Cortex of kidney (tissue), 1 donor: ENCODE results near the gene PER1.

Experiments
- DNase-seq: peaks from one replicate; lab custom pipeline; 2025; lab: John Stamatoyannopoulos, UW

Gene PER1

DNA sequence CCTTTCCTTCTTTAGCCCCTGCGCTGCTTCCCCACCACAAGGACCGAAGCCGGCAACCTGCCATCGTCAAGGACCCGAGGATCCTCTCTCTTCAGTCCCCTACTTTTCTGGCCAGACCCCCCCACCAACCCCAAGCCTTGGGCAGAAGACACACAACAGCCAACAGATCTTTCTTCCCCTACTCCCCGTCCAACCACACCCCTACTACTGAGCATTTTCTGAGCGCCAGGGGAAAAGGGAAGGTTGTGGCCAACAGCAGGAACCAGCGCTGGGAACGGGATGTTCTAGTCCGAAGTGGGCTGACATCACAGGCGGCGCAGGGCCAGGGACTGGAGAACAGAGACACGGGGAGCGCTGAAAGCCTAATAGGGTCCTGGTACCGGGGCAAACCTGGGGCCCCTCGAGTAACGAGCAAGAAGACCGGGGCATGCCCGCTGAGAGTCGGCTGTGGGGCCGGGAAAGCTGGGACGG lies 528 bp downstream of the PER1 start:
- DNase-seq: no peak

DNA sequence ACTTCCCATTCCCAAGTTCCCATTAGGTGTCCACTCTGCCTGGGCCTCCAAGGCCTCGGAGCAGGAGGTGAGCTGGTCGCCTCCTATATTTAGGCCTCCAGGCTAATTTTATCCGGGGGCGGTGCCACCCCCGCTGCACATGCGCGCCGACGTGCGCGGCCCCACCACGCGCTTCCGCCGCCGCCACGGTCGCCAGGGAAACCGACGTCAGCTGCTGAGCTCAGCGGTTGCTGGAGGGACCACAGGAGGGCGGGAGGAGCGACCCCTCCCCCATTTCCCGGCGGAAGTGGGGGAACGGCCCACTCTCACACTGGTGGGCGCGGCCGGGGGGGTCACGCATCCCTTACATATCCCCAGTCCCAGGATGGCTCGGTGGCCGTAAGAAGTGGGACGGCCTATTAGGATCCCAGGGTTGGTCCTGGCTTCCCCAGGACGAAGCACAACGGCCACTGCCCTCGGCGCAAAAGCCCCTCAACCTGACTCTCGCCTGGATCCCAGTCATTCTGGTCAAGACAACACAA lies 1.0 kb downstream of the PER1 start:
- no peak for DNase-seq

DNA sequence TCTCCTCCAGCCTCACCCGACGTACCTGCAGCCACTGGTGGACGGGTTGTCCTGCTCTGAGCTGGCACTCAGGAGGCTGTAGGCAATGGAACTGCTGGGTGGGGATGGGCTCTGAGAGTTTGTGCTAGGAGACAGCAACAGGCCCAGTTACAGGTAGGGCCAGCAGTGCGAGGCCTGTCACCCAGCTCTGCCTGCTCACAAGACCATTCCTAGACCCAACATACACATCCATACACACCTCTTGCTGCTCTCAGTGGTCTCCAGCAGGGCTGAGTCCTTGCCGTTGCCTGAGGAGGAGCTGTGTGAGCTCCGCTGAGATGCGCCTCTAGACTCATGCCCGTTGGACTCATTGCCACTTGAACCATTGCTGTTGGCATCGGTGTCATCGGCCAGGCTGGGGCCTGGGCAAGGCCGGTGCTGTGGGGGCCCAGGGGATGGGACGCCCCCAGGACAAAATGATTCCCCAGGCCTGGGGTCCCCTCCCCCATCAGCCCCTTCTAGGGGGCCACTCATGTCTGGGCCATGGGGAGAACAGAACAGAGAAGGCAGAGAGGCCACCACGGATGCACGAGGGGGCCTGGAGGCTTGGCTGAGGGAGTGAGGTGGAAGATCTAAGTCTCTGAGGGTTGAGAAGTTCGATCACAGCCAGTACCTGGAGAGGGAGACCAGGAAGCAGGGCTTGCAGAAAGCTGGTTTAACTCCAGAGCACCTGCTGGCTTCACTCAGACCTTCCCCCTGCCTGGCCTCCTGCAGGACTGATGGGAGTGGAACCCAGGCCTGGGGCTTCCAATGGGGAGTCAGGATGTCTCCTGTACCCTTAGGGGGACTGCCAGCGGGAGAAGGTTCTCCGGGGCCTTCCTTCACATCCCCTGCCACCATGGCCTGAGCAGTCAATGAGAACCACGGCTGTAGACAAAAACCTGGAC lies 1.7 kb downstream of the PER1 start:
- DNase-seq: no peak

DNA sequence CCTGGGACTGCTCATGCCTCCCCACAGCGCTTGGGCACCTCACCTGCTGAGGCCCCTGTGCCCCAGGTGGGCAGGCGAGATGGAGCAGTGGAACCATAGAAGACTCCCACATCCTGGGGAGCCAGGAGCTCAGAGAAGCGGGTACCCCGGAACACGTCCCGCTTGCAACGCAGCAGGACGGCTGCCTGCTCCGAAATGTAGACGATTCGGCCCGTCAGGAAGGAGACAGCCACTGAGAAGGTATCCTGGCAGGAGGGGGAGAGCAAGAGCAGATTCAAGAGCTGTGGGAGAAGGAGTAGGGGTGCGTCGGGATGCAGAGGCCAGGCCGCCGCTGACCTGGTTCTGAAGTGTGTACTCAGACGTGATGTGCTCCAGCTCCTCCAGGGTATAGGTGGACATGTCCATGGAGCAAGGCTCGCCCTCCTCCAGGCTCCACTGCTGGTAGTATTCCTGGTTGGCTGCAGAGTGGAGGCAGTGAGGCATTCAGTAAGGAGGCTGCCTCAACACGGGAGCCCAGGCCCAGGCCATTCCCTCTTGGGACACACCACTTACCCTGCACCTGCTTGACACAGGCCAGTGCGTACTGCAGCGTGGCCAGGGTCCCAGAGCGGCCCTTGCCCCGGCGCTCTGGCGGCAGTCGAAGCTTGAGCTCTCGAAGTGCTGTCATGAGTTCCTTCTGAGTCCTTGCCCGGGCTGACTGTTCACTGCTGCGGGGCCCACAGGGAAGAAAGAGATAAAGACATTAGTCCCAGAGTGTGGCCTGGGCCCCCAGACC lies 2.6 kb downstream of the PER1 start:
- no peak for DNase-seq

DNA sequence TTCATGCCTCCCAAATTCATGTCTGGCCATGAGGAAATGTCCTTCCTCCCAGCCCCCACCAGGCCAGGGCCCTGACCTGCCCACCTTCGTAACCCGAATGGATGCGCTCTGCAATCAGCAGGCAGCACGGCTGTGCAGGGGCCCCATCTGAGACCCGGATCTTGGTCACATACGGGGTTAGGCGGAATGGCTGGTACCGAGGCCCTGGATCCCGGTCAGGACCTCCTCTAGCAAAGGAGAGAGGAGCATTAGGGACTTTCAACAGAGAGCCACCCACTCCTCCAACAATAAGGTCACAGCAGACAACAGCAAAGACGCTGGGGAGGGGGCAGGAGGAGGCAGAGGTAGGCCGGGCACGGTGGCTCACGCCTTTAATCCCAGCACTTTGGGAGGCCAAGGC lies 3.6 kb downstream of the PER1 start:
- DNase-seq: no peak

DNA sequence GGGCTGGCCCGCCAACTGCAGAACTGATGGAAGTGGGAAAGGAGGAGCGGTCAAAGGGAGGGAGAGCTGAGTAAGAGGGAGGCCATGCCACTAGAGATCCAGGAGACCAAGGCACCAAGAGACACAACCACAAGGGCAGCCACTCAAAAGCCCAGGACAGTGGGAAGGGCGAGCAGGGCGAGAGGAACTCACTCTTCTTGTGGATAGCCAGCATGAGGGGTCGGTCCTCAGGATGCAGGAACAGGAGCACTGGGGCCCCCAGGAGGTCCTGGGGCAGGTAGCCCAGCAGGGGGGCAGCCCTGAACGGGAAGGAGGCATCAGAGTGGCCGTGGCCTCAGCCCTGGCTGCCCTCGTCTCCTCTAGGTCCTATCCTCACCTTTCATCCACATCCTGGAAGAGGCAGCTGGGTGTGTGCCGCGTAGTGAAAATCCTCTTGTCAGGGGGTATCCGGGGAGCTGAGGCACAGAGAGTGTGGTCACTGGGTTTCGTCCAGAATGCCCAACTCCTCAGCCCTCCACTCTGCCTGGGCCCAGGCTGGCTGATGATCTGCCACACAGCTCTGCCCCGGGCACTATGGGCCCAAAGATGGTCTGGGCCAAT lies 4.3 kb downstream of the PER1 start:
- no peak for DNase-seq

DNA sequence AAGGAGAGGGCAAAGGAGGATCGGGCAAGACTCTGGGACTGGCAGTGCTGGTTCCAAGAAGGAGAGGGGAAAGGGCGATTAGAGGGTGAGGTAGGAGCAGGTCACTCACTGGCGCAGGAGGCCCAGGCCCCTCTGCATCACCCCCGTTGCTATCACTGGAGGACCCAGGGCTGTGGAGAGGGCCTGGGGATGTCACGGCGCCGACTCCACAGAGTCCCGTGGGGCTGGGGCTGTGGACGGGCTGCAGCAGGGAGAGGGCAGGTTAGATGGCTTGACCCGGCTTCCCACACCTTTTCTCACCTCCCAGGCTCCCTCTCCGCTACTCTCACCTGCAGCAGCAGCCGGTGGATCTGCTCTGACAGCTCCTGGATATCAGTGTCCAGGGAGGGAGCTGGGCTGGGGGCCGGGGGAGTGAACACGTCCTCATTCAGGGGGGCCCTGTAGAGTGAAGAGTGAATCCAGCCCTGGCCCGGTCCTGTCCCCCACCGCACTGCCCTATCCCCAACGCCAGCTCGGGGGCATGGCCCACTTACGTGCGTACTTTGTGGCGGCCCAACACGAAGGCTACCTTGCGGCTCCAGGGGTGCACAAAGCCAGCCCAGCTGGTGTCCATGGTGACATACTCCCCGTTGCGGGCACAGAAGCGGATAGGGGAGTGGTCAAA lies 4.9 kb downstream of the PER1 start:
- no peak for DNase-seq

DNA sequence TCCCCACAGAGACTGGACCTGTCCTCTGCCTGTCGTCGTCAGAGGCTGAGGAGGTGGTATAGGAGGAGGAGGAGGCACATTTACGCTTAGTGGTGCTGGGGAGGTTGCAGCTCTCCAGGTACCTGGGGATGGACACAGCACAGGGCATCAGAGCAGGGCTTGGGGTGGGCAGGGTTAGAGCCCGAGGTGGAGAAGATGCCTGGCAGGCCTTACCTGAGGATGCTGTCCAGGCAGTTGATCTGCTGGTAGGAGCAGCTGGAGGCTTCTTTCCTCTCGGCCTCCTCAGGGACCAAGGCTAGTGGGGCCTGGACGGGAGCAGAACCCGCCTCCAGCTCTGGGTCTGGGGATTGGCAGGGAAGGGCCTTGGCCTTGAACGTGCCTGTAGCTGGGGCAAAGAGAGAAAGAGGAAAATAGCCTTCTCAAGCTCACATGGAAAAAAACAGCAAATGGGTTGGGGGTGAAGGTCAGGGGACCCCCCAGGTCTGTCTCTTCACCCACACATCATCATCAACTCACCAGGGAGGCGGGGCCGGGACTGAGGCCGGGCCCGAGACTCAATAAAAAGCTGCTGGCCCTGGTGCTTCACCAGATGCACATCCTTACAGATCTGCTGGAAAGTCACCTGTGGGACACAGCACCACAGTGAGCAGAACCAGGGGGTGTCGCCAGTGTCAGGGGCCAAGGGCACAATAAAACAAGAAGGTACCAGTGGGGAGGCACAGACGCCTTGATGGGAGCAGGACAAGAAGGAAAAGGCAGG lies 5.6 kb downstream of the PER1 start:
- DNase-seq: no peak

DNA sequence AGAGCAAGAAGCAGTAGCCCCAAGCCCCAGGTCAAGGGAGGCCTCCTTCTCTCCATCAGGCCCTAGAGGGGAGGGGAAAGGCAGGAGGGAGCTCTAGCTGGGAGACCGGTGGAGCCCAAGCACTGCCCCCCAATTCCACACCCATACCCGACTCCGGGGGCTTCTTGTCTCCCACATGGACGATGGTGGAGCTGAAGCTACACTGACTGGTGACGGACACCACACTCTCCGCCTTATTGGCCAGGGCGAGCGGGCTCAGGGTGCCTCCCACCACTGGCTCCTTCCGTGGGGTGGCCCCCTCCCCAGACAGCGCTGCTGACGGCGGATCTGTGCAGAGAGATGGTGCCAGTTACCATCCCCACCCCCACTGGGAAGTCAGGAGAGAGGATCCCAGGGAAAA lies 6.4 kb downstream of the PER1 start:
- DNase-seq: no peak

DNA sequence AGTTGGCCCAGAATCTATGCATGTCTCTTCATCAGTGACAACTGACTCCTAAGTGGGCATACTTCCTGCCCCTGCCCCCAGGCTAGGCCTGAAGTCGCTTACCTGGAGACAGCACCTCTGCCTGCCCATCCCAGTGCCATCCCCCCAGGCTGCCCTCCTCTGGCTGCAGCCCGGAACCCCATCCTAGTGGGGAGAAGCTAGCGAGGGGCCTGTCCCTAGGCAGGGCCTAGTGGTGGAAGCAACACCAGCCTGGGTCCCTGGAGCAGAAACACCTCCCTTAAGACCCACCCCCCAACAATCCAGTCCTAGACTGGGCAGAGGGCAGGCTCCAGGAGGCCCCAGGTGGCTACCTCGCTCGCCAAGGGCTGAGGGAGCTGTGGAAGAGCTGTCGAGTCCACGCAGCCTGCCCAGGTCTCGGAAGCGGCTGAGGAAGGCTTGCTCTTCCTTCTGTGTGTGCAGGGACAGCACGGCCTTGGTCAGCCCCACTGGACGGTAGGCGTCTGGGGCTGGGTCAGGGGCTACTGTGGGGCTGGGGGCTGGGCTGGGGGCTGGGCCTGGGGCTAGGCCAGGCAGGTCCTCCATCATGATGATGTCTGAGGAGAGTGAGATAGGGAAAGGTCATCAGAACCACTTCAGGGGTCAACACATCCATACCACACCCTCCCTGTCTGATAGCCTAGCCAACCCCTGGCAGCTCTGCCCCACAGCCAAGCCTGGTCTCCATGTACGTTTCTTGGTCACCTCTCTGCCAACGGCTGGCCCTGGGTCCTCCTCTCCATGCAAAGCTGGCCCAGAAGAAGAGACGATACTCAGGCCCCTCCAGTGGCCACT lies 7.6 kb downstream of the PER1 start:
- DNase-seq: no peak

DNA sequence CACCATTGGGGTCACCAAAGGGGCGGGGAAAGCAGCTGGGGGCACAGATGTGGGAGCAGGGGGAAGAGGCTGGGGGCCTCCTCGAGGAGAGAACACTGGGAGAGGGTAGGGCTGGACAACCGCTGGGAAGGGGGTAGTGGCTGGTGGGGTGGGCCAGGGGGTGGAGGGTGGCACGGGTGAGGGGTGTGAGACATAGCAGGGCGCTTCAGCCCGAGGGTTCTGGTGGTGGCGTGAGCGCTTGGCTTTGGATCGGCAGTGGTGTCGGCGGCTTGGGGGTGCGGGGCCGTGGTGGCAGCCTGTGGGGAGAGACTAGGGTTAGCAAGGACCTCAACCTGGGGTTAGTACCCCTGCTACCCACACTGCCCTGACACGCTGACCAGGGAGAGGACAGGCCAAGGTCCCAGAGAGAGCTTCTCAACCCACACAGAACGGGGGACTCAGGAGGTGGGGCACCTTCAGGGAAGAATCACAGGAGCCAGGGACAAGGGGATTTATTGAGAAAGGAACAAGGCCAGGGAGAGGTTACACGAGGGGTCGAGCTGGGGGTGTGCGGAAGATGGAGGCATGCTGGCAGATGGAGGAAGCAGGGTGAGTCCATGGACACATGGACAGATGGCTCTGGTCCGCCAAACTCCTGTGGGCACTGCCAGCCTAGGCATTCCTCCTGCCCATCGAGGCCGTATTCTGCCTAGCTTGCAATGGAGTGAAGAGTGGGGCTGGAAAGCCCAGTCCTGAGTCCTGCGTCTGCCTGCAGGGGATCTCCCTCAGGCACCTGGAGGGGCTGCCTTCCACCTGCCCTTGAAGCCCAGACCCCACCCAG lies 8.4 kb downstream of the PER1 start:
- no peak for DNase-seq

DNA sequence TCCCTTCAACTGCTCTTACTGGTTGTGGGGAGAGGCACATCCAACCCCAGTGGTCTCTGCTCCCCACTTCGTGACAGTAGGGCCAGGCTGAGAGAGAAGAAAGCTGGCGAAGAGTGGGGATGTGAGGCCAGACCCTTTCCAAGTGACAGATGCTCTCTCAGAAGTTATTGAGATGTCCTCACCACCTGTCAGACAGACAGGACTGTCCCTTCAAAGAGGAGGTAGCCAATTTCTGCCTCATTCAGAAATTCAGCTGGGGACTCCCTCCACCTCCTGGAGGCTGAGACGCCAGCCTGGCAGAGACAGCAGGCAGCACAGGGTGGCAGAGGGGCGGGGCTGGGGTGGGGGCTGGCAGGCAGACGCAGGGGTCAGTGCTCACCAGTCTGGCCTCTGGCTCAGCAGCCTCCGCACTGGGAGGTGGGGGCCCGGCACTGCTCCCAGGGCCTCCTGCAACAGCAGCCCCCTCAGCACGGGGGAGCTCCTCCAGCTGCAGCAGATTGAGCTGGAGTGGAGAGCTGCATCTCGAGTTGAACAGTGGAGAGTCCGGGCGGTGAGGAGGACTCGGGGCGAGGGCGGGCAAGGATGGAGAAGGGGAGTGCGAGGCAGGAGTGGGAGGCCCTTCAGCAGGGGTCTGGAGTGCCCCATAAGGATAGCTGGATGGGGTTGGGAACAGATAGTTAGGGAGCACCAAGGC lies 9.2 kb downstream of the PER1 start:
- DNase-seq: no peak

DNA sequence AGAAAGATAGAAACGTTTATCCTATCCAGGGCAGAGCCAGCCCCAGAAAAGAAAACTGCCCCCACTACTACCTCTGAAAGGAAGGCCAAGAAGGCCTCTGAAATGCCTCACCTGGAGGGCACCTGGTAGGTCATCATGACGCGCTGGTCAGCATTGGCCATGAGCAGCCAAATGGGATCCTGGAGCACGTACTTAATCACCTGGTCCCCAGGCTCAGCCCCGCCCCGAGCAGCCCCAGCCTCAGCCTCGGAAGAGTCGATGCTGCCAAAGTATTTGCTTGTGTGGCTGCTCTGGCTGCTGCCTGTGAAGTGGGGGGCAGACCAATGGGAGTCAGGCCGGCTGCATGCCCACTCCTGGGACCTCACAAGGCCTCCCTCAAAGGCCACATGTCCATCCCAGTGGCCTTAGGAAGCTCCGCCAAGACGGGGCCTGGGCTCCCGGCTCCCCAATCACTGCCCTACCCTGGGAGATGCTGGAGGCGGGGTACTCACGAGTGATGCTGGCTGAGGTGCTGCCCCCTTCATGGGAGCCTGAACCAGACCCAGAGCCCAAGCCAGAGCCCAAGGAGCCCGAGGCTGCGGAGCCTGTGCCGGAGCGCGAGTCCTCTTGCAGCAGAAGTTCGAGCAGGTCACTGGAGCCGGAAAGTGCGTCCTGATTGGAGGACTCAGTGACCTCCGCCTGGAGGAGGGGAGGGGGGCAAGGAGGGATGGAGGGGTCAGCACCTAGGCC lies 9.9 kb downstream of the PER1 start:
- no peak for DNase-seq

DNA sequence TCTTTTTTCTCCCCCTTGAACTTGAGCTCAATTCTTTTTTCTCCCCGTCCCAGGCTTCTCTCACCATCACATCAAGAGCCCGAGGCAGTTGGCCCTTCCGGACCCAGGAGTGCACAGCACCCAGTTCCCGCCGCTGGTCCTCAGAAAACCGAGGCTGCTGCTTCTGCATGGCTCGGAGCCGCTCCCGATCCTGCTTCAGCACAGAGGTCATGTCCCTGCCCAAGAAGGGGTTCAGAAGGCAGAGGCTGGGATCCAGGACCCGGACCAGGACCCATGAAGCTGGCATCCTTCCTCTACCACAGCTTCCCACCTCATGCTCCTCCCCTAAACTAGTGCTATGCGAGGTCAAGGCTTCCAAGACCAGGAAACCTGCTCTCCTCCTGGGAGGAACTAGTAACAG lies 10.5 kb downstream of the PER1 start:
- no peak for DNase-seq

DNA sequence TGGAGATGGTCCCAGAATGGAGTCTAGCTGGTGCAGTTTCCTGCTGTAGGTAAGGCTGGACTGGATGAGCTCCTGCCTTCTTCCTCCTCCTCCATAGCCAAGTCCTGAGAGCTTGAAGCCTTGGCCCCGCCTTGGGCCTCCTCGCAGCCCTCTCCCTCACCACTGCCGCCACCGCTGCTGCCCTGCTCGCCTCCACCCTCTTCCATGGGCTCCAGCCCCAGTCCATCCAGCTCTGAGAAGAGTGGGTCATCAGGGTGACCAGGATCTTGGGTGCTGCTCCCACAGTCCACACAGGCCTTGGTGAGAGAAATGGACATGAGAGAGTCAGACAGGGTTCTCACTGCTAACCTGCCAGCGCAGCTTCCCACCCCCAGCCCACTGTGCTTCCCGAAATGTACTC lies 11.2 kb downstream of the PER1 start:
- DNase-seq: no peak

DNA sequence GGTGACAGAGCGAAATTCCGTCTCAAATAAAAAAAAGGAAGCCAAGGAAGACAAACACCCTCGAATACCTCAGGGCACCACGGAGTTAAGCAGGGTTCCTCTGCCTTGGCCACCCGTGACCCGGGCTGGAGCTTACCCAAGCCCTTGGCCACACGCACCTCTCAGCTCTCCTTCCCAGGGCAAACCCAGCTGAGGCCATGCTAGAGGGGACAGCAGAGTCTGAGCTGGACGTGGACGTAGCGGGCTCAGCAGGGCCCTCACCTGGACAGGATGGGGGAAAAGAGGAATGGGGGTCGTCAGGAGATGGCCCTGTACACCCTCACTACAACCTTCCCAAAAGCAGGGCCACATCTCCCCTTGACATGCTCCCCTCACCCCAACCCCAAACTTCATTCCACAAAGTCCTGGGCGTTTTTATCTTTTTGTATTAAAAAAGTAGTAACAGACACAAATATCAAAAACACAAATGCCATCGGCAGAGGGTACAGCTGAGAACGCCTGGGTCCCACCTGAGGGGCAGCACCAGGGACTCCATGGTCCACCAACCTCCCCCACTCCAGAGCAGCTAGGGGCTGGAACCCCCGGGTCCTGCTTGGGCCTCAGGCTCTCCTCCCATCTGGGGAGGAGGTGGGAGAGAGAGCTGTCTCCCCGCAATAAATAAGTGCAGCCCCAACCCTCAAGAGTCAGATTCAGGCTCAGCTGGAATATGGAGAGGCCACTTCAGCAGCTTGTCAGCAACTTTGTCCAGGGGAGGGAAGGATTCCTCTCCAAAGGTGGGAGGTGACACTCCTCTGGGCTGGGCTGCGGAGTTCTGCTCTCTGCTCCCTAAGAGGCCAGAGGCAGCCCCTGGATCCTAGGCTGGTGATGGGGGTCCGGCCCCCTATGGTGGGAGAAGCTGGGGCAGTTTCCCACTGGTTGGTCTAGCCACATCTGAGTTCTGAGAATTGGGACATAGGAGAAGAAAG lies 11.9 kb downstream of the PER1 start:
- no peak for DNase-seq
